Activated T-cell treated with anti-CD3 and anti-CD28 coated beads, Interleukin-2, amount 50 U/mL, for 1 hour (primary cell): ENCODE results near the gene CCDC172.

Experiments used
- DNase-seq: peaks from one replicate; pipeline ENCODE4 v3.0.0-alpha.2; 2020

CCDC172 gene

GRCh38 chr10:116324227-116324950, at the start of gene CCDC172:
CCDC172 (plus strand) TSS chr10:116324448; CDS start chr10:116325012, 564 bp downstream.
- DNase-seq, result no peak

GRCh38 chr10:116276981-116277380, 47.3 kb upstream of the CCDC172 start:
- DNase-seq, result no peak

GRCh38 chr10:116278846-116279245, 45.4 kb upstream of the CCDC172 start:
- no peak for DNase-seq

- DNase-seq, result no peak
Observed at GRCh38 chr10:116281775-116282174, 42.5 kb upstream of the CCDC172 start.

GRCh38 chr10:116286626-116287200, 37.5 kb upstream of the CCDC172 start:
- DNase-seq, result no peak

GRCh38 chr10:116287906-116288501, 36.2 kb upstream of the CCDC172 start:
- no peak for DNase-seq

GRCh38 chr10:116289652-116290051, 34.6 kb upstream of the CCDC172 start:
- no peak for DNase-seq

- DNase-seq, result no peak
Observed at GRCh38 chr10:116292493-116292892, 31.8 kb upstream of the CCDC172 start.

GRCh38 chr10:116296291-116296721, 27.9 kb upstream of the CCDC172 start:
- no peak for DNase-seq

- no peak for DNase-seq
Observed at GRCh38 chr10:116298586-116298985, 25.7 kb upstream of the CCDC172 start.

- DNase-seq, result no peak
Observed at GRCh38 chr10:116300542-116300941, 23.7 kb upstream of the CCDC172 start.

GRCh38 chr10:116304923-116305322, 19.3 kb upstream of the CCDC172 start:
- DNase-seq, result no peak

GRCh38 chr10:116306847-116307246, 17.4 kb upstream of the CCDC172 start:
- DNase-seq, result no peak

GRCh38 chr10:116307455-116307854, 16.8 kb upstream of the CCDC172 start:
- DNase-seq, result no peak

- no peak for DNase-seq
Observed at GRCh38 chr10:116311016-116311415, 13.2 kb upstream of the CCDC172 start.

GRCh38 chr10:116311706-116312490, 12.3 kb upstream of the CCDC172 start:
- no peak for DNase-seq

GRCh38 chr10:116312548-116312947, 11.7 kb upstream of the CCDC172 start:
- DNase-seq, result no peak

GRCh38 chr10:116316503-116316902, 7.7 kb upstream of the CCDC172 start:
- no peak for DNase-seq

- DNase-seq, result no peak
Observed at GRCh38 chr10:116324951-116325635, 845 bp downstream of the CCDC172 start.

GRCh38 chr10:116325987-116326386, 1.7 kb downstream of the CCDC172 start:
- DNase-seq, result no peak

- no peak for DNase-seq
Observed at GRCh38 chr10:116329153-116329552, 4.9 kb downstream of the CCDC172 start.

GRCh38 chr10:116331815-116332214, 7.6 kb downstream of the CCDC172 start:
- DNase-seq, result no peak

- no peak for DNase-seq
Observed at GRCh38 chr10:116336866-116337265, 12.6 kb downstream of the CCDC172 start.
